ENCODE measurements around the gene UBE2O.

Gene UBE2O

DNA sequence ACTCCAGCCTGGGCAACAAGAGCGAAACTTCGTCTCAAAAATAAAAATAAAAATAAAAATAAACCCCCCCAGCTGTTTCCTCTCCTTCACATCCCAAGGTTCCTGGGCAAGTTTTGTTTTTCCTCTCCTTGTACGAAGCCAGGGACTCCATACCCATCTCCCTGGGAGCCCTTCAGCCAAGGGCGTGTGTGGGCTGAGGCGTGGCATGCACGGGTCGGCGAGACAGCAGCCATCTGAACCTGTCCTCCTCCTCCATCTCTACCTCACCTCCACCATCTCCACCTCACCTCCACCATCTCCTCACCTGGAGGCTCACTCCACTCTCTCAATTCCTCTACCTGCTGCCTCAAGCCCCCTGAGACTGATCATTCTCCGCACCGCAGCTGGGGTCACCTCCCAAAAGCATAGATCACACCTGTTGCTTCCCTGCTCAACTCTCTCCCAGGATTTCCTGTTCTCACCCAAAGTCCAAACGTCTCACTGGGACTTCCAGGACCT lies 31.3 kb upstream of the UBE2O start:
- DNase-seq: no peak

DNA sequence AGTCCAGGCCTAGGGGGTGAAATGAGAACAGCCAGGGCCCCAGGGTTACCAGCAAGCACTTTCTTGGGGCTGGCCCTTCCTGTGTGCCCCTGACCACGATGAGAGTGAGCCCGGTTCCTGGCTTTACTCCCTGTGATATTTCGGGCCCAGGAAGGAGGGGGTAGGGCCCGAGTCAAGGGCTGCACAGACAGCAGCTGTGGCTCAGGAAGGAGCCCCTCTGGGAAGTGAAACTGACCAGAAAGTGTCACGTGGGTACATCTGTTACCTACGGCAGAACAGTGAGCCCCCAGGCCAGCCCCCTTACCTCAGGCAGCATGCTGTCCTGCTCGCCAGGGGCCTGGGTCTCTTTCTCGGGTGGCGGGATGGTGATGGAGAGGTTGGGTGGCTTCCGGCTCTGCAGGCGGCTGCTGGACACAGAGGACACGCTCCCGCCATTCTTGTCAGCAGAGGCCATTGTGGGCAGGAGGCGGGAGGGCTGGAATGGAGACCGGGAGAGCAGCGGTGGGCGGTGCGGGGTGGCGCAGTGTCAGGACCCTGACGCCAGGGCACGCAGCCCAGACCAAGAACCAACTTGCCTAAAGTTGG lies 28.2 kb upstream of the UBE2O start:
- no peak for DNase-seq

DNA sequence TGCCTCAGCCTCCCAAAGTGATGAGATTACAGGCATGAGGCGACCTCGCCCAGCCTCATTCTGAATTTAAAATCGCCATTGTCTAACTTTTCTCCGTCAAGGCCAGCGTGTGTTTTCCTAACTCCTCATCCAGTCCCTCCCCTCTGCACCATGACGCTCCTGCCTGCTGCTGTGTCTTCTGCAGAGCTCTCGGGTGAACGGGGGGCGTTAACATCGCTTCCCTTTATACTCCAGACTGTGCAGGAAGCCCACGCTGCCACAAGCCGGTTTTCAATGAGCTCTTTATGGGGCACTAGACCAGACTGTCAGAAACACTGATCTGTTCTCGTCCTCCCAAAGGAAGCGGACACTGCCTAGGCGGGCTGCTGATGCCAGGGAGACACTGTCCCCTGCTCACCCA lies 27.7 kb upstream of the UBE2O start:
- no peak for DNase-seq

DNA sequence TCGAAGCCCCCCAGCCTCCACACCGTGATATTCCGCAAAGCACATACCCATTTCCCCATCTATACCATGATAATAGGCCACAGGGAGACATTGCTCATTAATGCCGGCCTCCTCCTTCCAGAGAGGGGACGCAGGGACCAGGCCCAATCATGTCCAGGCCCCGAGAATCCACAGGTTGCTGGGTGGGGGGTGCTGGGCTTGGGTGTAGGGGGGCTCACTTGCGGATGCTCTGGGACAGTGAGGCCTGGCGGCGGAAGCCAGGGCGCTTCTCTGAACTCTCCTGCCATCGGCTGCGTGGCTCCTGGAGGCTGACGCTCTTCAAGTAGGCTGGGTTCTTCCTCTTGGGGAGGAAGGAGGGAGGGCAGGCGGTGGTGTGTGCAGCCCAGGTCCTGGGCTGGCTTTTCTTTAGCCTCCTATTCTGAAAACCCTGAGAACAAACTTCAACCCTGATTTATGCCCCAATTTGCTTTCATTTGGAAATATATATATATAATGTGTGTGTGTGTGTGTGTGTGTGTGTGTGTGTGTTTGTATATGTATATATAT lies 26.6 kb upstream of the UBE2O start:
- DNase-seq: no peak

DNA sequence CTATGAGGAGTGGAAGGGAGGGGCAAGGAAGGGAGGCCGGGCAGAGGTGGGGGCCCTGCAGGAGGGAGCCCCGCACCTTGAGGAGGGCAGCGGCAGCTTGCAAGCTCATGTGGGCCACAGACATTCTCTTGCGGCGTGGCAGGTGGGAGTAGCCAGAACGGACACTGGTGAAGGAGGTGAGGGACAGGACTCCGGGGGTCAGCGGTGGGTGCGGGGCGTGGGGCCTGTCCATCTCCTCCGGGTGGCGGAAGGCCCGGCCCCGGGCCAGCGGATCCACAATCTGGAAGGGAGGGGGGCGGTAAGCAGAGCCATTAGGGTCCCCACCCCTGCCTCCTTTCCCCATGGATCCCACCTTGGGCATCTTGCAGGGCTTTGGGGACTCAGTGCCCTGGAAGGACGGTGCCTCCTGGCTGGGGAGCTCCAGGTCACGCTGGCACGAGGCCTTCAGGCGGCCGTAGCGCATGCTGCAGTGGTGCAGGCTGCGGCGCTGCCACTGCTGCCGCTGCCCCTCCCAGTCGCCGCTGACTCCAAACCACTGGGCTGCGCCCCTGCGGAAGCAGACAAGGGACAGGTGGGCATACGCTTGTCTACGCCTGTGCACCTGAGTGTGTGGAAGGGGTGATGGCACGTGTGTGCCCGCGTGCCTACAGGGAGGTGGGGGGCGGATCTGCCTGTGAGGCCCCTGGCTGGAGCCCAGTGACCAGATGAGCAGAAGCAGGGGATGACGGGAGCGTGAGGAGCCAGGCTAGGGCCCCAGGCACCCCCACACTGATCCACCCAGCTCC lies 26.0 kb upstream of the UBE2O start:
- no peak for DNase-seq

DNA sequence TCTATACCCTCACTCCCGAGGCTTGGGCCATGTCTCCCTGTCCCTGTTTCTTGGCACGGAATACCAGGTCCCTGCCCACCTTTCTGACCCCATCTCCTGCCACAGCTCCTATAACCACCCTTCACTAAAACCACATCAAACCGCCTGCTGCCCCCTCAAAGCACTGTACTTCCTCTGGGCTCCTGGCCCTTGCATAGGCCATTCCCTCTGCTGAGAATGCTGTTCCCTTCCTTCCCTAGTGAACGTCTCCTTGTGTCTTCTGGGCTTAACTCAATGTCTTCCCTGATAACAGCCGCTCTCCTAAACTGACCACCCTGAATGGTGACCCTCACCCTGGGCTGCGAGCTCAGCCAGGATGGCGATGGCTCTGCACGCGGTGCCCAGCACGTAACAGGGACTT lies 25.1 kb upstream of the UBE2O start:
- no peak for DNase-seq

DNA sequence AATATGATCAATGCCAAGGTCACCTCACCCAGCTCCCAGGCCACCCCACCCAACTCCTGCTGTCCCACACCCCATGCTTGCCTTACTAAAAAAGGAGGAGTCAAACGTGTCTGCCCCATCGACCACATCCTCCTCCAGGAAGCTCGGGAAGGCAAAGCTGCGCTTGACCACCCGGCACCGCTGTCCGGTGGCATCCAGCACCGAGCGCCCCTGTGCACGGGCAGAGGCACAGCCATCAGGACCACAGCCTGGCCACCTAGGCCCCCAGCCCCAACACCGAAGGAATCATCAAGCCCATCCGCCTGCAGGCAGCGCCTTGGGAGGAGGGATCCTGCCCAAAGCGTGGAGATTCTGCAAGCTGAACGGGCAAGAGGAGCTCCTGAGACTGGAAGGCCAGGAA lies 24.6 kb upstream of the UBE2O start:
- no peak for DNase-seq

DNA sequence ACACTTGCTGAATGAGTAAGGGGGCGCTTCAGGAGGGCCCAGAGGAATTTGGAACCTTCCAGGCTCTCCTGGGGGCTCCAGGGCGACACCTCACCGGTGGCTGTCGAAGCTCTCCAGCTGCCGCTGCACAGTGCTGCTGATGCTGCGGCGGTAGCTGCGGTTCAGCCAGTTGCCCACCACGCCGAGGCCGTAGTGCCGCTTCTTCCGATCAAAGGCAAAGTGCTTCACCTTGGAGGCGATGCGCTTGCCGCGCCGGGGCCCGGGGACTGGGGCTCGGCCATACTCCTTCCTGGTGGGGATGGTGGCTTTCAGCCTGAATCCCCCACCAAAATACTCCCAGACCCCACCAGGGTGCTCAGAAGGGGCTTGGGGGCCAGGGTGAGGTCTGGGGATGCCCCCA lies 23.8 kb upstream of the UBE2O start:
- no peak for DNase-seq

DNA sequence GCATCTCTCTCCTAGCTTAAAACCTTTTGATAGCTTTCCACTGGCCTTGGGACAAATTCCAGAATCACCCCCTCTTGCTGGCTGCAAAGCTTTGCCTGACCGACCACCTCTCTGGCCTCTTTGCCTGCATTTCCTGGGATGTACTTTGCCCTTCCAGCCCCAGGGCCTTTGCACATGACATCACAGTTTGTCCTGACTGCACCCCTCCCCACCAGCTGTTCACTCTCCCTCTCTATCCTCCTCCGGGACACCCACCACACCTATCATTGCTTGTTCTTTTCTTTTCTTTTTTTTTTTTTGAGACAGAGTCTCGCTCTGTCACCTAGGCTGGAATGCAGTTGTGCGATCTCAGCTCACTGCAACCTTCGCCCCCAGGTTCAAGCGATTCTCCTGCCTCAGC lies 22.4 kb upstream of the UBE2O start:
- no peak for DNase-seq

DNA sequence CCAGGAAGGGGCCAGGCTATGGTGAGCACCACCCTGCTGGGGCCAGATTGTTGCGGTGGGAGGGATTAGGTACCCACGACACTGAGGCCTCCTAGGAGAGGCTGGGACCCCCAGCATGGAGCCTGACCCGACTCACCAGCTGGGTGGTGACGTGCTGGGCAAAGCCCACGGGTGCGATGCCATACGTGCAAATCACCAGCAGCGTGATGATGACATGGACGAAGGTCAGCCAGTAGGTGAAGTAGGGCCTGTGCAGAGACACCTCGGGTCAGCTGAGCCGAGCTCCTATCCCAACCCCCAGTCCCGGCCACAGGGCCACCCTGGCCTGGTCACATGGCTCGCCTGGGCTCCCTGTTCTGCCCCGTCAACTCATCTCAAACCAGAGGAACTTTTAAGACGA lies 21.9 kb upstream of the UBE2O start:
- no peak for DNase-seq

DNA sequence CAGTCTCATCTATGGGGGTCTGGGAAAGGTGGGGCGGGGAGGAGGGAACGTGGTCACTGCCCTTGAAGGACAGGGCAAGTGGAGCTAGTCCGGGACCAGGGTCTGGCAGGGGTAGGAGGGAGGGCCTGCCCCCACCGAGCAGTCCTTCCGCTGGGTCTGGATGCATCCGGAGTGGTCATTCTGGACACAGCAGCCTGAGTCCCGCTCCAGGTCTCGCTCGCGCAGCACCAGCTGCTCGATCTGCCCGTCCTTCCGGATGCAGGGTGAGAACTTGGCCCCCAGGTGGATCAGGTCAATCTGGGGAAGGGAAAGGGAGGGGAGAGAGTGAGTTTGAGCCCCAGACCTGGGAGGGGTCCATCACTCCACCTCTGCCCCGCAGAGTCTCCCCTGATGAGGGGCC lies 21.3 kb upstream of the UBE2O start:
- no peak for DNase-seq

DNA sequence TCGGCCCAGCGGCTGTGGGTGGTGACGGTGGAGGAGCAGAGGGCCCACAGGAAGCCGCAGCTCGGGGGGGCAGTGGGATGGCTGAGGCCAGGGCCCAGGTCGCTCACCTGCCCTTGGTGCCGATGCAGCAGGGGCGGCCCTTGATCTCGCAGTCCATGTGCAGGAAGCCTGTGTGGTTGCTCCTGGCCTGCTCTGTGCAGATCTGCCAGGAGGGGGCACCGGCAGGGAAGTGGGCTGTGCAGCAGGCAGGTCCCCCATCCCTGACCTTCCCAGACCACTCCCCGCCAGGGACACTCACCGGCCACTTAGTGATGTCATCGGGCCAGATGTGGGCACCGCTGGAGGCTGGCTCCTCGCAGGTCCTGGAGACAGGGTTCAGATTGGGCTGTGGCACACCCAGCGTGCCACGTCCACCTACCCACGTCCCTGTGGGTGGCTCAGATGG lies 20.6 kb upstream of the UBE2O start:
- no peak for DNase-seq

DNA sequence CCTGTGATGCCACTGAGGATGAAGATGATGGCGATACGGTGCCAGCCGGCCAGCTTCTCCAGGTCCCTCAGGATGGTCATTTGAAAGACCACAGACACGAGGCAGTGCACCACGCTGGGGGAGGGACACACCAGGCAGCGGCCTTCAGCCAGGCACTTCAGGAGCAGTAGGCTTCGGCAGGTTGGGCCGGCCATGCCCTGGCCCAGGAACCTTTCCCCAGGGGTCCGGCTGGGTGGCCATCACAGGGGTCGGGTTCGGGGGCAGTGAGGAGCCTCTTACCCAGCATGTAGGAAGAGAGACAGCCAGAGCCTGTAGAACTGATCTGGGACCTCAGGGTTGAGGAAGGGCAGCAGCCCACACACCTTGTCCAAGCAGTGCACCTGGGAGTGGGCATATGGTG lies 19.8 kb upstream of the UBE2O start:
- DNase-seq: no peak

DNA sequence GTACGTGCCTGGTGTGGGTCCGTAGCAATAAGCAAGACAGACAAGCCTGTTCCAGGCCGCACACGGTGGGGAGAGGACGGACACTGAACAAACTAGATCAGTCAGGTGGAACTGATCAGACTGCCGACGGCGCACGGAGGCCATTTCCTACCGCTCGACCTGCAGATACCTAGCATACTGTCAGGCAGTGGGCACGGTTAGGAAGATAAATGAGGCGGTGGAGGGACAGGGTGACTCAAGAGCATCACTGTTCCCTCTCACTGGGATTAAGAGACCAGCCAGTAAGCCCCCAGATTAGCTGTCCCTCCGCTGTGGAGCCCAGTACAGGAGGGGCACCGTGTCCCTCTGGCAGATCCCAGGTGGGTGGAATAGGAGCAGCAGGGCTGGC lies 19.3 kb upstream of the UBE2O start:
- no peak for DNase-seq

DNA sequence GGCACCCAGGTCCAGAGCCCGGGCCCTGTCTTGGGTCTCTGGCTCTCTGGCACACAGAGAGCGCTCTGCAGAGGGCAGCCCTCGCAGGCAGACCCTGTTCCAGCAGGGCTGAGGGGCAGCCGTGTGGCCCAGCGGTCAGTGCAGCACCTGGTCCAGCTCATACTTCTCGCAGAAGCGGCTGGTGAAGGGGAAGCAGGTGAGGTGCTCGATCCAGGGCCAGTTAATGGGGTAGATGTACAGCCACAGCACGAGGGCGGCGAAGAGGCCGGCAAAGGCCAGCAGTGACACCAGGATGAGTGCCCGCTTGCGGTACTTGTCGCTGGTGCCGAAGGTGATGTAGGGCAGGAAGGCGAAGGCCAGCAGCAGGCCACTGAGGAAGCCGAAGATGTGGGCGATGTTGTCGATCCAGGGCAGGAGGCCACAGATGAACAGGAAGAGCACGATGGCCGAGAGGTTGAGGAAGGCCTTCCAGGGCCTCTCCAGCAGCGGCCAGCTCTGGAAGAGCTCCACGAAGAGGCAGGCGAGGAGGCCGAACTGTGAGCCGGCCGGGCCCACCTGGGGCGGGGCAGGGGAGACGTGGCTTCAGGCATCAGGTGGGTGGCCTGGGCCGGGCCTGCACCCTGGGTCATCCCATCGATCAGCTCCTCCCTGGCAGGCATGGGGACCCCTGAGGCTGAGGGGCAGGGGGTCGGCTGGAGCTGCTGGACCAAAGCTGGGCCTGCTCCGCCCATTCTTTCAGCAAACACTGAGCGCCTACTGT lies 18.7 kb upstream of the UBE2O start:
- DNase-seq: no peak

DNA sequence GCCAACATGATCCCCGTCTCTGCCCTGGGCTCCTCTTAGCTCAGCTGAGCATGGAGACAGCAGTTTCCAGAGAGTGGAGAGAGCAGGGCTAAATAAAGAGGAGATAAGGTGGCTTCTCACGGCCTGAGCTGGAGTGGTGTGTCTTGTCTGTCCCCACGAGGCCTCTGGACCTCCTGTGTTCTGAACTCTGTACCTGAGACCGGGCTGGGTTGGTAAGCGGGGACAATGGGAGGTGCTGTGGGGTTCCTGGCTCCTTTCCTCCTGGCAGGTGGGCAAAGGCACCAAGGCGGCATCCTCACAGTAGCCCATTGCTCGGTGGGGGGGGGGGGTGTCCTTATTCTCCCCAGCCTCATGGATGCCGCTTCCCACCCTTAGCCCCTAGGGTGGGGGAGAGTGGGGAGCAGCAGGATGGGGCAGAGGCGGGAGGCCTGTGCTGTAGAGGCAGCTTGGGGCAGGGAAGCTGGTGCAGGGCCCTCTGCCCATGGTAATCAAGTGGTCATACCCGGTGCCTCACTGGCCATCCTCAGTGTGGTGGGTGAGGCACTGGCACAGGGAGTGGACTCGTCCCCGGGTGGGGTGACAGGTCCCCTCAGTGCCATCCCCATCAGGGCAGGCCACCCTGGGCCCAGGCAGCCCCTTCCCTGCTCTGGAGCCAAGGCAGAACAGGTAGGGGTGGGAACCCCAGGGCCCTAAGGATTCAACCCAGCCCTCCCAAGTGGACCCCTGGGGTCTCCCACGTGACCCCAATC lies 17.2 kb upstream of the UBE2O start:
- DNase-seq: no peak

DNA sequence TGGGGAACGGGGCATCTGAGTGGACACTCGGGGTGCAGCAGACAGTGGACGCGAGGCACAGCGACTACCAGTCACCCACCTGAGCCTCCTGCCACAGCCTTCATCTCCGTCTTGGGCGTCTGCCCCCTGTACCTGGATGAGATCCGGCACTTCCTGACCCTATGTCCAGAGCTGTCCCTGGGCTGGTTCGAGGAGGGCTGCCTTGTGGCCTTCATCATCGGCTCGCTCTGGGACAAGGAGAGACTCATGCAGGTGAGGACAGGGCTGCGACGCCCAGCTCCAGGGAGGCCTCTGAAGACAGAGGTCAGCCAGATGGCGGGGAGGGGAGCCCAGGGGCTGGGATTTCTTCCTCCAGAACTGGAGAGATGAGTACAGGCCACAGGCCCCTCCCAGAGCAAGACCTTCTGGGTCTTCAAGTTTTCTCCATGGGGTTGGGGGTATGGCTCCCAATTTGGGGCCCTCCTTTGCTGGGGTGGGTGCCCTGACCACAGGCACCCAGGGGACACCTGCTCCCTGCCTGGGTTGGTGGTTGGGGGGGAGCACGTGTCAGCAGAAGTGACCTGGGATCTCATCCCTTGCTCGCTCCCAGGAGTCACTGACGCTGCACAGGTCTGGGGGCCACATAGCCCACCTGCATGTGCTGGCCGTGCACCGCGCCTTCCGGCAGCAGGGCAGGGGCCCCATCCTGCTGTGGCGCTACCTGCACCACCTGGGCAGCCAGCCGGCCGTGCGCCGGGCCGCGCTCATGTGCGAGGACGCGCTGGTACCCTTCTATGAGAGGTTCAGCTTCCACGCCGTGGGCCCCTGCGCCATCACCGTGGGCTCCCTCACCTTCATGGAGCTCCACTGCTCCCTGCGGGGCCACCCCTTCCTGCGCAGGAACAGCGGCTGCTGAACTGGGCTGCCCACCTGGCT lies 16.4 kb upstream of the UBE2O start:
- no peak for DNase-seq

DNA sequence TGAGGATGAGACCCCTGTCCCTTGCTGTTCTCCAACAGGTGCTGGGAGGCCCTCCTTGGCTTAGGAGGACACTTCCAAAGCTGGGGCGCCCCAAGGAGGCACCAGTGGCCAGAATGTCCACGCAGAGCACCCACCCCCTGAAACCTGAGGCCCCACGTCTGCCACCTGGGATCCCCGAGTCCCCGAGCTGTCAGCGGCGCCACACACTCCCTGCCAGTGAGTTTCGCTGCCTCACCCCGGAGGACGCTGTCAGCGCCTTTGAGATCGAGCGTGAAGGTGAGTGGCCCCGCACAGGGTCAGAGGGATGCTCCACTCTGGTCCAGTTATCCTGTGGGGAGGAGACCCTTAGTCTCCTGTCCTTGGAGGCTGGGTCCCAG lies 15.7 kb upstream of the UBE2O start:
- DNase-seq: no peak

DNA sequence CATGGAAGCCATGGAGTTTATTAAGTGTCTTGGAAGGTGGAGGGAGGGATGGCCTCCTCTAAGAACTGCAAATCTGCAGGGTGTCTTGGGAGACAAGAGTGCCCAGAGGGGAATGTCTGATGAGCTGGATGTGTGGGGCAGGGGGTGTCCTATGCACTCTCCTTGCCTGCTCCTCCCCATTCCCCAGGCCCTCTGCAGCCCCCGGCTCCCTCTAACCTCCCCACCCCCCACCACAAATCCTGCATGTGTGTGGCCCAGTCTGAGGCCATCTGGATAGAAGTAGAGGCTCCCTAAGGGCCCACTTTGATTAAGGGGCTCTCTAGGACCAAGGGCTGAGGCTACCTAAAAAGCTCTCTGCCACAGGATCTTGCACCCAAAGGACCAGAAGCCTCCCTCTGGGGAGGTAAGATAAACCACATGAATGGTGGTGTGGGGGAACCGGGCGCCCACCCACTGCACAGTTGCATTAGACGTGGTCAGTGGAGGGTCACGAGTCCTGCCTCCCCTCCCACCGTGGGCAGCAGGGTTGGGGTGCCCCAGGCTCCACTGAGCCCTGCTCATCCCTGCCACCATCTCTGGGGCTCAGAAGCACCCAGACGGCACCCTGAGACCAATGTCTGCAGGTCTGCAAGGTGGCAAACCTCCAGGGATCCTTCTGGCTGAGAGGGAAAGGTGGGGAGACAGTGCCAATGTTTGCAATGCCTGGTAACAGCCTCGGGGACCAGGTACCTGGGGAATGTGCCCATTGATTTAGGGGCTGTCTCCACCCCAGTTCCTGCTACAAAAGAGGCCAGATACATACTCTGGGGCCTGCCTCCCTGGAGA lies 15.1 kb upstream of the UBE2O start:
- DNase-seq: no peak

DNA sequence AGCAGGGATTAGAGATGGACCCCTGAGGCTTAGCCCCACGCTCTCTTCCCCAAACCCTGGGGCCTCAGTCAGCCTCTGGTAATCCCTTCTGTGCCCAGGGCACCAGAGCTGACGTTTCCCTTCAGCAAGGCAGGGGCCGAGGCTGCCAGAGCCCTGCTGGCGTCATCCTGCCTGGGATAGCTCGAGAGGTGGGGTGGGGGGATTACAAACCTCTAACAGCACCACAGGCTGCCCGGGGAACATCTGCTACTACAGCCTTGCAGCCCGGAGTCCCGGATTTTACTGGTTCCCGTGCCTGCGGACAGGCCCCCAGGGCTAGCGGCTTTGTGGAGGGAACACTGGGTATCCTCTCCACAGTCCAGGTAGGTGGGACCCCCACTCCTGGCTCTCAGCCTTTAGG lies 14.4 kb upstream of the UBE2O start, which contains the start of gene AANAT:
Gene AANAT, plus strand, starts transcription at position 238 of the 400 bp plus-strand sequence. CDS start 1,144 bp downstream, outside the sequence.
- no peak for DNase-seq

DNA sequence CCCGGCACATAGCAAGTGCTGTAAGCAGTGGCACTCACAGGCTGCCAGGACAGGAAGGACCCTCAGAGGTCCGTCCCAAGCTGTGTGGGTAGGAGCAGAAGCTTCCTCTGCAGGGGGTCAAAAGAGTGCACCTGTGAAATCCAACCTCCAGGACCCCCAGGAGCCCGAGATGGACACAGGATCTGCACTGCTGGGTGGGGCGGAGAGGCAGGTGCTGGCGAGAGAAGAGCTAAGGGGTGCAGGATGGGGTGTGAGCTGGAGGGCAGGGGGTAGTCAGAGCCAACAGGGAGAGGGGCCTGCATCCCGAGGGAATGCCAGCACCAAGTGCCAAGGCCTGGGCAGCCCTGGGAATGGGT lies 13.8 kb upstream of the UBE2O start:
- DNase-seq: no peak
